Kidney (tissue), 14 donors: ENCODE data around the gene ADAT3. TPM values are rescaled to one million over a fixed set of nuclear protein-coding genes. Genes with fewer than 3 reads are reported as not detected.

Experiments
- DNase-seq, 5 donors: peaks; one replicate each; pipeline ENCODE4 v3.0.0-alpha.2; 2013 to 2020
- FAIRE-seq: peaks from 2 replicates; lab custom pipeline; 2012; peaks lifted over from hg19 to GRCh38; lab: Jason Lieb, UNC
- H3K27ac ChIP-seq, 2 donors: one replicate each; pipeline ENCODE4 v1.7.0; 2013; ENCODE audit warnings: low read depth in 2 of 2, low read length in 2 of 2, inconsistent platforms in 1 of 2
- H3K27me3 ChIP-seq: one replicate; pipeline ENCODE4 v1.7.1; 2013; ENCODE audit warnings: low read length, inconsistent platforms; ENCODE audit not compliant: control insufficient read depth, insufficient read depth
- H3K36me3 ChIP-seq, 3 donors: one replicate each; pipeline versions ENCODE4 v1.7.0 to v1.7.1; 2013; ENCODE audit warnings: low read length in 3 of 3, control low read depth in 1 of 3, inconsistent platforms in 1 of 3; ENCODE audit not compliant: insufficient read depth in 3 of 3, control insufficient read depth in 2 of 3
- H3K4me1 ChIP-seq, 3 donors: one replicate each; pipeline versions ENCODE4 v1.7.0 to v1.7.1; 2013; ENCODE audit warnings: low read length in 3 of 3, inconsistent platforms in 1 of 3, low read depth in 1 of 3; ENCODE audit not compliant: control insufficient read depth in 2 of 3, insufficient read depth in 2 of 3
- H3K4me3 ChIP-seq, 3 donors: one replicate each; pipeline versions ENCODE4 v1.7.0 to v1.8.1; 2013; ENCODE audit warnings: low read length in 3 of 3, control low read depth in 1 of 3, inconsistent platforms in 1 of 3
- H3K9ac ChIP-seq, 3 donors: one replicate each; pipeline versions ENCODE4 v1.7.0 to v1.7.1; 2013; ENCODE audit warnings: low read length in 3 of 3, control low read depth in 1 of 3, inconsistent platforms in 1 of 3
- H3K9me3 ChIP-seq, 3 donors: one replicate each; pipeline versions ENCODE4 v1.7.0 to v1.7.1; 2013; ENCODE audit warnings: low read length in 3 of 3, control low read depth in 1 of 3, inconsistent platforms in 1 of 3; ENCODE audit not compliant: control insufficient read depth in 2 of 3, insufficient read depth in 1 of 3
- CTCF ChIP-seq: IDR thresholded peaks from 3 replicates; pipeline ENCODE4 v1.5.1; 2012; ENCODE audit warnings: mild to moderate bottlenecking, moderate library complexity, borderline replicate concordance; ENCODE audit not compliant: insufficient read depth; ENCODE audit errors: extremely low read depth
- intact Hi-C: fragments of 100-400 bp; cut with DNase I; formaldehyde crosslinking; loops from one replicate; pipeline ENCODE4 v1.11.1; 2022
- polyA plus RNA-seq: library from polyadenylated mRNA; stranded (reverse); fragments of 350-450 nt; fragmentation: Illumina TruSeq; extraction: RNeasy Lipid Tissue Mini Kit (QIAGEN cat#74804); gene quantifications from one replicate; pipeline ENCODE4 v1.2.3, GENCODE V29; 2014; ENCODE audit warnings: low read depth, low replicate concordance; ENCODE audit not compliant: insufficient read depth
- total RNA-seq: library from RNA; stranded (reverse); fragmentation: NEBNext Ultra II Directional; extraction: Animal tissue kit (Norgen Biotek cat#: 25700); gene quantifications from one replicate; pipeline ENCODE4 v1.2.1, GENCODE V29; 2021
- donor health status: control.
- donor health status: control.
- donor health status: control.
- donor health status: control.
- donor health status: control.
- donor health status: DM: yes; HTN: yes; CAD: no.
- donor health status: Normal renal cell carcinoma (clear cell type).

Gene ADAT3
- total and polyA plus RNA-seq, 2 donors from 2014 or later = 6.1 to 10.3 TPM

GRCh38 chr19:1921326-1921725 is 16.1 kb downstream of the ADAT3 start:
- peak in 2 of 5 donors; percentile 38 to 39 for DNase-seq

GRCh38 chr19:1921825-1922224 is 16.6 kb downstream of the ADAT3 start:
- intact Hi-C loops = no loop called here
- FAIRE-seq = no peak
- DNase-seq = no peak

More at GRCh38 chr19:1921326-1921725, 16.1 kb downstream of the ADAT3 start:
- Histone ChIP-seq H3K4me3 (no peak overlapping the region), H3K36me3 (peaks cover 2 to 16% (median 9%) of the 10 kb centered on the region in 3 donors), H3K27ac (no peak overlapping the region), H3K4me1 (no peaks in the 10 kb centered on the region), H3K9ac (no peak overlapping the region), H3K27me3 (no peaks in the 10 kb centered on the region), H3K9me3 (no peaks in the 10 kb centered on the region)
- no peak for FAIRE-seq
- intact Hi-C loops = no loop called here
- TF ChIP-seq CTCF = no peak

GRCh38 chr19:1922803-1923202 is 17.6 kb downstream of the ADAT3 start:
- Histone ChIP-seq H3K36me3 (peaks cover 2 to 16% (median 9%) of the 10 kb centered on the region in 3 donors), H3K4me3 (no peak overlapping the region), H3K27ac (no peak overlapping the region), H3K4me1 (no peaks in the 10 kb centered on the region), H3K9ac (no peak overlapping the region), H3K27me3 (no peaks in the 10 kb centered on the region), H3K9me3 (no peaks in the 10 kb centered on the region)
- FAIRE-seq (no peak), DNase-seq (no peak)
- intact Hi-C loops = no loop called here
- TF ChIP-seq CTCF = no peak

More at GRCh38 chr19:1921825-1922224, 16.6 kb downstream of the ADAT3 start:
- TF ChIP-seq CTCF = no peak
- no peak overlapping the region for H3K9ac ChIP-seq
- H3K27me3 ChIP-seq = no peaks in the 10 kb centered on the region
- no peak overlapping the region for H3K4me3 ChIP-seq
- no peaks in the 10 kb centered on the region for H3K4me1 ChIP-seq
- H3K27ac ChIP-seq = no peak overlapping the region
- H3K9me3 ChIP-seq = no peaks in the 10 kb centered on the region
- peaks cover 2 to 16% (median 9%) of the 10 kb centered on the region in 3 donors for H3K36me3 ChIP-seq

- Histone ChIP-seq H3K36me3 (peaks cover 2 to 16% (median 6%) of the 10 kb centered on the region in 3 donors), H3K4me3 (no peak overlapping the region), H3K4me1 (no peaks in the 10 kb centered on the region), H3K9me3 (no peaks in the 10 kb centered on the region), H3K27ac (no peak overlapping the region), H3K27me3 (no peaks in the 10 kb centered on the region), H3K9ac (no peak overlapping the region)
- TF ChIP-seq CTCF = no peak
- no peak for FAIRE-seq
- no peak for DNase-seq
- intact Hi-C loops = no loop called here
Observed at GRCh38 chr19:1923319-1923718, 18.1 kb downstream of the ADAT3 start.
